Cardiac fibroblast (primary cell): ENCODE data around the gene R3HDM2.
"Not testable (repeated sequence)": the region's sequence is repeated elsewhere in the genome, so short reads cannot be mapped to it uniquely, and the experiment has no call there.

Source experiments
- DNase-seq, 2 donors: peaks; one replicate each; pipeline versions ENCODE4 v3.0.0 to v3.0.0-alpha.2; 2010; ENCODE audit warnings: low read depth in 2 of 2
- H3K4me3 ChIP-seq, 2 donors: replicated peaks in 1 of 2; 1 replicate in 1 of 2; 2 replicates in 1 of 2; pipeline ENCODE4 v1.5.1; 2011; ENCODE audit warnings: low read depth in 2 of 2, low read length in 2 of 2, mild to moderate bottlenecking in 2 of 2, moderate library complexity in 1 of 2
- CTCF ChIP-seq: IDR thresholded peaks from one replicate; pipeline ENCODE4 v1.5.1; 2011; ENCODE audit warnings: low read depth, mild to moderate bottlenecking, low read length, inconsistent platforms

R3HDM2 gene

DNA sequence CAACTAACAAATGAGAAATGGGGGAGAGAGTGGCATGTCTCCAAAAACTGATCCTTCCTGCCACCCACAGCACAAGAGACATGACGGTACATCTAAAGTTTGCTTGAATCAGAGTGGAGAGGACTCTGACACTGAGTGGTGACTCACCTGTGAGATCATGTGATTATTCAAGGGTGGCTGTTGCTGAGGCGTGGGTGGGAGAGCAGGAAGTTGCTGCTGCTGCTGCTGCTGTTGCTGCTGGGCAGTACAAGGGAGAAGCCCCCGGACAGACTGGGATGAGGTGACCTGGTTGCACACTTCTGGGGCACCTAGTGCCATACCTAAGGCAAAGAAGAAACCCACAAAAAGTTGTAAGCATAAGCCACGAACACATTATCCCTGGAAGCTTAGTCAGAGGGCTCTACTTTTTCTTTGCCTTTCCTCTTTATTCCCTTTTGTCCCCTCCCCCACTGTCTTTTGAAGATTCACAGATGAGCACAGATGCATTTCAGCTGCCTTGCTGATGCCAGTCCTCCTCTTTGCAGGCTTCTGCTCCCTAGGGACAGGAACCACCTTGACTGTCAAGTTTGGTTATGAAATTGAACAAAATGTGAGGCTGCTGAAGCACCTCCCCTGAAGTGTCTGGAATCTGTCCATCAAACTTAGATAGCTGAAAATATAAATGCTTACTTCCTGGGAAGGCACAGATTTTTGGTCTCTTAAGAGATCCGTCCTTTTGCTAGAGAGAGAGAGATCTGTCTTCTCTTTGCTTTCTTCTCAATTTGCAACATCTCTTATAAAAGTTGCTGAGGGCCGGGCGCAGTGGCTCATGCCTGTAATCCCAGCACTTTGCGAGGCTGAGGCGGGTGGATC, 150.4 kb downstream of the R3HDM2 start:
- no peak for TF ChIP-seq CTCF
- H3K4me3 ChIP-seq, result peak overlapping the region in 1 of 2 donors; percentile 28
- peak; percentile 87 to 96 for DNase-seq

DNA sequence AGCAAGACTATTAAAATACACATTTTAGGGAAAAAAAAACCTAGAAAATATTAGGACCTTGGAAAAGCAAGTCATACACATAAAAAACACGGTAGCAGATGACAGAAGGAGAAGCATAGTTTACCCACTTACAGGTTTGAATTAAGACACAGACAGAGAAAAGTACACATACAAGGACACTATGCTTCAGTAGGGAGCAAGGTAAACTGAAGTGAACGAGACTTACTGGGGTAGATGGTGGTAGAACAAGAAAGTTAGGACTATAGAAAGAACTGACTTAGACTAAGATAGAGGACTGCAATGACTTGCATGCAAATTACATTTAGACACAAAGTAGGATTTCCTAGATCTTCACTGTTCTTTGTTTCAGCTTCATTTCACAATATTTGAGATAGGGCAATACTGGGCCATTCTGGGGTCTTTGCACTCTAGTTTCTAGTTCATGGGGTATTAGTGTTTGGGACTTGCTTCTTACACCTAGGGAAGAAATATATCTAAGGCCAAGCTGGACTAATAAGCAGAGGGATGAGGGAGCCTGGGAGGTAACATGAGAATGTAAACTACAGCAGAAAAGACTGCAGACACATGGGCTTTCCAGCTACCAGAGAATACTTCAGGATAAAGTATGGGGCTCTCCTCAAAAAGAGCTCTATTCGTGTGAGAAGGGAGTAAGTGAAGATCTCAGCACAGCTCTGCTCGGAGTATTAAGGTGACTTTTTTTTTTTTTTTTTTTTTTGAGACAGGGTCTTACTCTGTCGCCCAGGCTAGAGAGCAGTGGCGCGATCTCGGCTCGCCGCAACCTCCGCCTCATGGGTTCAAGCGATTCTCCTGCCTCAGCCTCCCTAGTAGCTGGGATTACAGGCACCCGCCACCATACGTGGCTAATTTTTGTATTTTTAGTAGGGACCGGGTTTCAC, 152.1 kb downstream of the R3HDM2 start:
- no peak for TF ChIP-seq CTCF
- DNase-seq, result no peak
- H3K4me3 ChIP-seq, result no peak overlapping the region

DNA sequence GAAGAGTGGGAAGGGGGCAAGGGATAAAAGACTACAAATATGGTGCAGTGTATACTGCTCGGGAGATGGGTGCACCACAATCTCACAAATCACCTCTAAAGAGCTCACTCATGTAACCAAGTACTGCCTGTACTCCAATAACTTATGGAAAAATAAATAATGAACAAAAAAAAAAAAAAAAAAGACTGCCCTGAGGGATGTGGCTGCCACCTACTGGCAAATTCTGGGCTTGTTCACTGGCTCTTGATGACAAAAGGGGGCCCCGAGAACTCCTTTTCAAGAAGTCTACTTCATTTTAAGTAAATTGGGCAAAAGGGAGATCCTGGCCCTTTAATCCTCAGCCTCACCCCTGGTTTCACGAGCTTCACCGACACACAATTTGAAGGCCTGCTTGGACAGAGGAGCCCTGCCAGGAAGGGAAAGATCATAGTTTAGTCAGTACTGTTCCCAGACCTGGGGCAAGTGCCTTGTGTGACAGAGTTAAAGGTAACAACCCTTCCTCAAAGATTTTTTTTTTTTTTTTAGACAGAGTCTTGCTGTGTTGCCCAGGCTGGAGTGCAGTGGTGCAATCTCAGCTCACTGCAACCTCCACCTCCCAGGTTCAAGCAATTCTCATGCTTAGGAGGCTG, 153.8 kb downstream of the R3HDM2 start:
- peak; percentile 58 for TF ChIP-seq CTCF
- peak; percentile 57 to 59 for DNase-seq
- H3K4me3 ChIP-seq, result no peak overlapping the region

GRCh38 chr12:57276233-57276632, 154.6 kb downstream of the R3HDM2 start:
- not testable (repeated sequence) for DNase-seq, H3K4me3 ChIP-seq

DNA sequence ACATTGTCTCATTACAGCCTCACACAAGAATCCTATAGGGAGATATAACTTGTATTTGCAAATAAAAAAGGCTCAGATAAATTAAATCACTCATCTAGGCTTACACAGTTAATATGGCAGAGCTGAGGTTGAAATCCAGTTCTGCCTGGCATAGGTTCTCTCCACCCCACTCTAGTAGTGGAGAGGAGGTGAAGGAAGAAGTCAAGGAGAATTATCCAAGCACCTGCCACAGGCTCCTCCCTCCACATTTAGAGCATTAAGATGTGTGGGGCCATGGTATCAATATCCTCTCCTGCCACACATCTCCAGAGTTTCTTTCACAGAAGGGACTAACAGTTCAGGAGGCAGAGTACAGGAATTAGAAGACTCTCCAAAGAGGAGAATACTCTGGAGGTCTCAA, 157.3 kb downstream of the R3HDM2 start:
- TF ChIP-seq CTCF, result no peak
- no peak overlapping the region for H3K4me3 ChIP-seq
- DNase-seq, result no peak

- no peak overlapping the region for H3K4me3 ChIP-seq
- no peak for TF ChIP-seq CTCF
- peak in 1 of 2 donors; percentile 47 for DNase-seq
These were observed 158.3 kb downstream of the R3HDM2 start for GRCh38 chr12:57272337-57273151.
